ENCODE measurements around the gene WDR5B. TPM values are rescaled to one million over a fixed set of nuclear protein-coding genes. Genes with fewer than 3 reads are reported as not detected.

WDR5B gene
- total and polyA plus RNA-seq, 2 of the 8 experiments (the other 6 are each of a cell fraction or from before 2014, with no cell fraction given): 1.9 to 3.5 TPM

DNA sequence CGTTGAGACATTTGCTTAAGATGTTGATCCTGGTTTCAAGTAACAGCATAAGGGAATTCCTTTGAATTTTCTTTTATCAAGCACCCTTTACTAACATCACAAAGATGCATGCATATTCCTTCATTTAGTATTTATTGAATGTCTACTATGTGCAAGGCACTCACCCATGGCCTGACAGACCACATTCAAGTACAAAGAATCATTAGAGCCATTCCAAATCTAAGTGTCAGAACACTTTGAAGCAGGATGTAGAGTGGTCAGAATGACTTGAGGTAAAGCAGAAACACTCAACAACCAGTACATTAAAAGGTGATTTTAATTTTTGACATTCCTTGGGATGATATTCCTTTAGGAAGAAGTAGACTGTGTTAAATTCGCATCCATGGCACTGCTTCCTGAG, 6.0 kb upstream of the WDR5B start:
- no peak overlapping the region for H2AFZ ChIP-seq (ENCODE audit: low read length)
- H3K36me3 ChIP-seq (ENCODE audit: control insufficient read depth in 2 of 4, insufficient read depth in 4 of 4, low read length in 3 of 4): peaks cover 2 to 21% (median 9%) of the 10 kb centered on the region in 4 experiments; a peak in 7 of 8 replicates
- no peaks in the 10 kb centered on the region for H3K79me1 ChIP-seq (ENCODE audit: low read depth, low read length)
- no peak overlapping the region for H3K14ac ChIP-seq (ENCODE audit: insufficient read length)
- no peak overlapping the region for H3K27ac ChIP-seq (ENCODE audit: low read depth, low read length)
- peaks cover 0 to 3% of the 10 kb centered on the region in 2 experiments; a peak in 1 of 4 replicates for H3K79me2 ChIP-seq (ENCODE audit: control insufficient read depth in 1 of 2, insufficient read depth in 2 of 2, low read length in 2 of 2)
- H3K18ac ChIP-seq (ENCODE audit: extremely low read depth, low read length): no peak overlapping the region
- no peak overlapping the region for H2BK120ac ChIP-seq (replicated peaks; ENCODE audit: low read depth, low read length)
- no peak overlapping the region for H3K4me3 ChIP-seq (ENCODE audit: extremely low read depth in 1 of 4, insufficient read depth in 2 of 4, low read depth in 3 of 4, low read length in 4 of 4)
- no peak overlapping the region for H3K4me2 ChIP-seq (ENCODE audit: insufficient read depth in 1 of 2, low read depth in 2 of 2, low read length in 2 of 2)
- no peak overlapping the region for H2BK20ac ChIP-seq (ENCODE audit: low read length)
- no peak overlapping the region for H3K23ac ChIP-seq (ENCODE audit: insufficient read length)
- H2AK5ac ChIP-seq (ENCODE audit: low read depth, low read length): no peak overlapping the region
- H3K9ac ChIP-seq (replicated peaks in 1 of 4; ENCODE audit: extremely low read depth in 1 of 4, low read depth in 3 of 4, low read length in 3 of 4): no peak overlapping the region
- no peak overlapping the region for H4K8ac ChIP-seq (ENCODE audit: extremely low read depth, insufficient read depth, low read length)
- CTCF ChIA-PET (ENCODE audit: partially characterized antibody): no interaction called here
- H2BK12ac ChIP-seq (ENCODE audit: low read depth, low read length): no peak overlapping the region
- DNase-seq (ENCODE audit: low read depth in 1 of 2, low spot score in 2 of 2) (no peak), FAIRE-seq (no peak)
- no peak overlapping the region for H4K91ac ChIP-seq (replicated peaks; ENCODE audit: insufficient read length, low read length)
- peaks cover 0 to 2% of the 10 kb centered on the region in 2 experiments for H4K20me1 ChIP-seq (replicated peaks in 1 of 2; ENCODE audit: control insufficient read depth in 1 of 2, insufficient read depth in 2 of 2, low read length in 2 of 2)
- H2BK5ac ChIP-seq (ENCODE audit: low read depth, low read length): no peak overlapping the region
- H2BK15ac ChIP-seq (ENCODE audit: low read length): no peak overlapping the region
- TF ChIP-seq JUN (IDR thresholded peaks at IDR 0.05; ENCODE audit: low read depth, low read length) (no peak), HDAC2 (IDR thresholded peaks at IDR 0.05; ENCODE audit: borderline replicate concordance in 1 of 2, low read depth in 2 of 2, low read length in 2 of 2) (no peak), SIX5 (IDR thresholded peaks at IDR 0.05; ENCODE audit: low read depth, low read length) (no peak)
- POLR2A ChIA-PET (ENCODE audit: partially characterized antibody): interaction anchor here (0.7 to 2.1 kb wide), 4 partner anchors 9 to 14 kb away, joined by 3 to 6 read pairs (median 3); no protein-coding TSS in a partner anchor
- WGBS, 2 experiments (ENCODE audit: extremely low coverage in 1 of 2, insufficient coverage in 1 of 2, insufficient read length in 1 of 2, insufficient replicate concordance in 2 of 2, low coverage in 1 of 2, low lambda C conversion rate in 2 of 2, missing lambda C conversion rate in 1 of 2): 92% methylated on average over 2 of the region's 2 CpGs; no CpG with 5 or more reads in 1 of the 2 experiments
- H3K23me2 ChIP-seq (ENCODE audit: low read depth, low read length): no peaks in the 10 kb centered on the region
- H3K4ac ChIP-seq (replicated peaks; ENCODE audit: insufficient read length, low read depth, low read length): no peak overlapping the region
- H3K9me3 ChIP-seq (ENCODE audit: insufficient read depth in 2 of 2, low read depth in 1 of 2, low read length in 1 of 2): no peaks in the 10 kb centered on the region
- peaks cover 0 to 3% (median 3%) of the 10 kb centered on the region in 4 experiments; a peak in 1 of 7 replicates for H3K4me1 ChIP-seq (replicated peaks in 1 of 4; ENCODE audit: control insufficient read depth in 3 of 4, insufficient read depth in 4 of 4, low read length in 3 of 4)
- no peak overlapping the region for H3K56ac ChIP-seq (replicated peaks; ENCODE audit: insufficient read length, low read depth, low read length)
- H4K5ac ChIP-seq (ENCODE audit: insufficient read length, low read depth, low read length): no peak overlapping the region
- H3K27me3 ChIP-seq (replicated peaks in 1 of 4; ENCODE audit: control insufficient read depth in 3 of 4, extremely low read depth in 1 of 4, insufficient read depth in 3 of 4, low read length in 3 of 4): no peaks in the 10 kb centered on the region
